Fibroblast of mammary gland (primary cell): ENCODE results near the gene GALNT3.
A peak's percentile ranks its signal among the peaks of the same experiment; 100 is the strongest.

Experiments
- DNase-seq: peaks from one replicate; pipeline ENCODE4 v3.0.0-alpha.2; 2010; ENCODE audit warnings: low read depth
- H3K4me3 ChIP-seq: 2 replicates; pipeline ENCODE4 v1.5.1; 2011; ENCODE audit warnings: low read depth, mild to moderate bottlenecking, low read length, moderate library complexity; ENCODE audit not compliant: control insufficient read depth
- CTCF ChIP-seq: conservative IDR thresholded peaks from 2 replicates; pipeline ENCODE4 v1.5.1; 2011; ENCODE audit warnings: low read depth, low read length, inconsistent platforms; ENCODE audit not compliant: control insufficient read depth, insufficient read depth

The GALNT3 gene

GRCh38 chr2:165793779-165794535, at the start of gene GALNT3:
Gene GALNT3, minus strand, starts transcription at chr2:165794247. Its CDS starts 23,547 bp downstream, at chr2:165770700.
- DNase-seq = no peak
- no peak for TF ChIP-seq CTCF
- H3K4me3 ChIP-seq = peak within 1 kb of the TSS; percentile 38

GRCh38 chr2:165843351-165843750, 49.3 kb upstream of the GALNT3 start:
- TF ChIP-seq CTCF = no peak
- H3K4me3 ChIP-seq = no peak overlapping the region
- DNase-seq = no peak

GRCh38 chr2:165840333-165840958, 46.4 kb upstream of the GALNT3 start:
- no peak overlapping the region for H3K4me3 ChIP-seq
- DNase-seq = no peak
- no peak for TF ChIP-seq CTCF

- no peak overlapping the region for H3K4me3 ChIP-seq
- peak; percentile 34 for DNase-seq
- TF ChIP-seq CTCF = no peak
These were observed 45.6 kb upstream of the GALNT3 start for GRCh38 chr2:165839610-165840009.

- H3K4me3 ChIP-seq = no peak overlapping the region
- no peak for TF ChIP-seq CTCF
- DNase-seq = peak; percentile 66
These were observed 43.1 kb upstream of the GALNT3 start for GRCh38 chr2:165837122-165837521.

- no peak for DNase-seq
- no peak overlapping the region for H3K4me3 ChIP-seq
- TF ChIP-seq CTCF = no peak
These were observed 41.3 kb upstream of the GALNT3 start for GRCh38 chr2:165835363-165835762.
